Bronchial epithelial cell (primary cell): ENCODE measurements around the gene DISC1. TPM values are rescaled to one million over a fixed set of nuclear protein-coding genes. Genes with fewer than 3 reads are reported as not detected.

ENCODE experiments used
- DNase-seq: peaks from one replicate; pipeline ENCODE4 v3.0.0-alpha.2; 2010; ENCODE audit warnings: low read depth
- FAIRE-seq: peaks from 2 replicates; lab custom pipeline; 2011; peaks lifted over from hg19 to GRCh38; lab: Jason Lieb, UNC
- H3K27me3 ChIP-seq: 2 replicates; pipeline ENCODE4 v1.5.1; 2011; ENCODE audit warnings: low read length; ENCODE audit not compliant: control insufficient read depth, insufficient read depth
- H3K36me3 ChIP-seq: 2 replicates; pipeline ENCODE4 v1.5.1; 2011; ENCODE audit warnings: low read length; ENCODE audit not compliant: control insufficient read depth, insufficient read depth
- H3K4me3 ChIP-seq: 2 replicates; pipeline ENCODE4 v1.5.1; 2011; ENCODE audit warnings: mild to moderate bottlenecking, low read depth, low read length, control low read depth
- total RNA-seq: library from RNA; depleted of rRNA; stranded (reverse); fragments of >200 nt; gene quantifications from 2 replicates; pipeline ENCODE4 v1.2.1, GENCODE V29; 2014
- TF ChIP-seq, protein P1 (sequence below): IDR thresholded peaks from 2 replicates; pipeline ENCODE4 v1.5.1; 2011; ENCODE audit warnings: mild to moderate bottlenecking, moderate library complexity, low read length, control low read depth, inconsistent platforms; ENCODE audit not compliant: insufficient read depth, severe bottlenecking

The DISC1 gene
- total RNA-seq, 1 donor from 2014 or later, result 0.79 TPM

DNA sequence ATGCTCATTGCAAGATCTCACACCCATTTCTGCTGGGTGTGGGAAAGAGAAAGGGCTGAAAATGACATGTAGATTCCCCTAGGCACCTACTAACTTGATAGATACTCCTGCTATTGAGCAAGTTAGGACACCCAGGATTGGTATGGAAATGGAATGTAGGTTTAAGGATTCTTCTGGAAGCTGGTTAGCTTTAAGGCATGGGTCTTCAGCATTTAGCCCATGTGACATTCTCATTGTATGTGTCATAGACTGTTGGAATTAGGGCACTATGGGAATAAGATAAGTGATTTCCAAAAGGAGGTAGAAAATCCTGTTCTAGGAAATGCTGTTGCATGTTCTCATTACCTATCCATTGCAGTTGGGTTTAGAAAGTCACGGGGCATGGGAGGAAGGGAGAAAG, 76.2 kb downstream of the DISC1 start:
- FAIRE-seq (no peak), DNase-seq (peak; percentile 60)
- Histone ChIP-seq H3K36me3 (no peaks in the 10 kb centered on the region), H3K4me3 (no peak overlapping the region), H3K27me3 (no peaks in the 10 kb centered on the region)
- TF ChIP-seq, protein P1, sequence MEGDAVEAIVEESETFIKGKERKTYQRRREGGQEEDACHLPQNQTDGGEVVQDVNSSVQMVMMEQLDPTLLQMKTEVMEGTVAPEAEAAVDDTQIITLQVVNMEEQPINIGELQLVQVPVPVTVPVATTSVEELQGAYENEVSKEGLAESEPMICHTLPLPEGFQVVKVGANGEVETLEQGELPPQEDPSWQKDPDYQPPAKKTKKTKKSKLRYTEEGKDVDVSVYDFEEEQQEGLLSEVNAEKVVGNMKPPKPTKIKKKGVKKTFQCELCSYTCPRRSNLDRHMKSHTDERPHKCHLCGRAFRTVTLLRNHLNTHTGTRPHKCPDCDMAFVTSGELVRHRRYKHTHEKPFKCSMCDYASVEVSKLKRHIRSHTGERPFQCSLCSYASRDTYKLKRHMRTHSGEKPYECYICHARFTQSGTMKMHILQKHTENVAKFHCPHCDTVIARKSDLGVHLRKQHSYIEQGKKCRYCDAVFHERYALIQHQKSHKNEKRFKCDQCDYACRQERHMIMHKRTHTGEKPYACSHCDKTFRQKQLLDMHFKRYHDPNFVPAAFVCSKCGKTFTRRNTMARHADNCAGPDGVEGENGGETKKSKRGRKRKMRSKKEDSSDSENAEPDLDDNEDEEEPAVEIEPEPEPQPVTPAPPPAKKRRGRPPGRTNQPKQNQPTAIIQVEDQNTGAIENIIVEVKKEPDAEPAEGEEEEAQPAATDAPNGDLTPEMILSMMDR, result no peak

DNA sequence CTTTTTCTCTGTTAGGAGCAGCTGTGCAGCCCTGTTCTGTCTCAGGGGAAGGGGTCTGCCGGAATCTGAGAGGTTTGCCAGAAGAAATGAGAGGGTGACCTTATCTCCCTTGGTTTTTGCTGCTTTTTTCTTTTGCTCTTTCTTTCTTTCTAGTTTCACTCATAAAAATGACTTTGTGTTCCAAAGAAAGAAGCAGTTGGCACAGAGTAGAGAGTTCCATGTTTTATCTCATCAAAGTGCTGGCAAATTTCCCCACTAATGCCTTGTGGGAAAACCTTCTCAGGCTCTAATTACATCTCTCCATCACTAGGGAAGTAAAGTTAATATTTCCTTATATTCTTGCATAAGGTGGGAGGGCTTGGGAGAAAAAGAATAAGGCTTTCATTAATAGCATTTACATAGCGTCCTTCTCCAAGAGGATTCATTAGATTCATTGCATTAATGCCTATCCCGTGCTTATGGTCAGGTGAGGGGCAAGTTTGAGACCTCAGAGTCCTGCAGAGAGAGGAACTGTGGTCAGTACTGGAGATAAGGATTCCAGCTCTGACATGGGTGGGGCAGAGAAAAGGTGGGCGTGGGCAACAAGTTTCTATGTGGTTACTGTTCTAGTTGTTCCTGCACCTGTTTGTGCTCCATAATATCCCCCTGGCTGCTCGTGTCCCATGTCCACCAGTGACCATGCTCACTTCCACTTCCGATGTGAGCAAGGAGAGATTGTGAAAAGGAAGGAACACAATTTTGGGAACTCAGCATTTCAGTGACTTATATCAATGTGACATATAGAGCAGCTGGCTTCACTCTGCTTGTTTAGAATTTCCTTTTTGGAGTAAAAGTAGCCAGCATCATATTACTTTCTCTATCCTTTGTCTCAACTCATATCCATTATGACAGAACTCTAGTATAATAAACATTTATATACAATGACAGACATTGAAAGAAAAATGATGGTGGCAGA, 79.5 kb downstream of the DISC1 start:
- DNase-seq (no peak), FAIRE-seq (no peak)
- TF ChIP-seq, protein P1, result no peak
- Histone ChIP-seq H3K27me3 (no peaks in the 10 kb centered on the region), H3K4me3 (no peak overlapping the region), H3K36me3 (no peaks in the 10 kb centered on the region)

DNA sequence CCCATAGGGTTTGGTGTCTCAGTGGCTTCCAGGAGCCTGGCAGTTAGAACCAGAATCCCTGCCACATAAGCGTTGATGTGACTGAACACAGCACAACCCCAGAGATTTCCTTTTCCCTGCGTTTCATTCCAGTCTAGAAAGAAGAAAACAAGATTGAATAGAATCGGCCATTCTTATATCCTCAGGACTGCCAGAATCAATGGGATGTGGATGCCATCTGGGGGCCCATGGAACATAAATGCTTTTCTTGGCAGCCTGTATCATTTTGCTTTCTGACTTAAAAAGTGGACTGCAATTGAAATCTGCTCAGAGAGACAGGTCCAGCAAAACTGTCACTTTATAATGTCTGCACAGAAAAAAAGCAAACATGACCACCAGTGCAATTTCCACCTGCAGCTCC, 80.3 kb downstream of the DISC1 start:
- no peak for FAIRE-seq

GRCh38 chr1:231707407-231707806, 80.8 kb downstream of the DISC1 start:
- FAIRE-seq, result no peak
- TF ChIP-seq, protein P1, result no peak
- H3K4me3 ChIP-seq, result no peak overlapping the region

More for the DNA sequence above, 80.3 kb downstream of the DISC1 start:
- no peak for DNase-seq
- H3K36me3 ChIP-seq, result no peaks in the 10 kb centered on the region
- TF ChIP-seq, protein P1, result no peak
- H3K4me3 ChIP-seq, result no peak overlapping the region
- no peaks in the 10 kb centered on the region for H3K27me3 ChIP-seq

DNA sequence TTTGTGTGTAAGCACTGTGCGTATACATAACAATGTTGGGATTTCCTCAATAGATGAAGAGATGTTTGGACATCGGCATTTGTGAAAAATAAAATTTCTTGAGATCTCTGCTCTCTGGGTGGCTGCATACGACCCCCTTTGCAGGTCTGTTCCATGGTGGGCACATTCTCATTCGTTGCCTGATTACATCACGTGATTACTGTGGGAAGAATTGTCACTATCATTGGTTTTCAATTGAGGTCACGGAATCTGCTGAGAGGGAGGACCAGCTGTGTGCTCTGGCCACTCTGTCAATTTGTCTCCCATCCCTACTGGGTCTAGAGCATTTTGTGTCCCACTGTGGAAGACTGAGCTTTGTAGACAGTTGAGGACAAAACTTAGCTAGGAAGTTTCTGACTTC, 81.8 kb downstream of the DISC1 start:
- TF ChIP-seq, protein P1, result no peak
- no peak for FAIRE-seq
- no peak overlapping the region for H3K4me3 ChIP-seq
- no peaks in the 10 kb centered on the region for H3K36me3 ChIP-seq
- H3K27me3 ChIP-seq, result no peaks in the 10 kb centered on the region
- no peak for DNase-seq

More at GRCh38 chr1:231707407-231707806, 80.8 kb downstream of the DISC1 start:
- no peaks in the 10 kb centered on the region for H3K27me3 ChIP-seq
- H3K36me3 ChIP-seq, result no peaks in the 10 kb centered on the region
- no peak for DNase-seq
